HEK293T (cell line): Measurements from ENCODE around the gene PRR5.

Experiments
- BHLHE40 ChIP-seq: fragments of 450-650 bp; IDR thresholded peaks from 2 replicates; pipeline ENCODE4 v1.6.1; 2016; ENCODE audit warnings: mild to moderate bottlenecking, moderate library complexity, borderline replicate concordance
- CTBP1 ChIP-seq: fragments of 450-650 bp; IDR thresholded peaks from 2 replicates; pipeline ENCODE4 v1.6.1; 2016; ENCODE audit warnings: borderline replicate concordance
- FOXM1 ChIP-seq: fragments of 450-650 bp; IDR thresholded peaks from 2 replicates; pipeline ENCODE4 v1.6.1; 2017; ENCODE audit warnings: mild to moderate bottlenecking, borderline replicate concordance
- HDGF ChIP-seq: fragments of 450-650 bp; IDR thresholded peaks from 2 replicates; pipeline ENCODE4 v1.6.1; 2017; ENCODE audit warnings: antibody characterized with exemption, borderline replicate concordance
- PKNOX1 ChIP-seq: fragments of 450-650 bp; IDR thresholded peaks from 2 replicates; pipeline ENCODE4 v1.6.1; 2016
- SP1 ChIP-seq: fragments of 450-650 bp; IDR thresholded peaks from 2 replicates; pipeline ENCODE4 v1.6.1; 2017

DNA sequence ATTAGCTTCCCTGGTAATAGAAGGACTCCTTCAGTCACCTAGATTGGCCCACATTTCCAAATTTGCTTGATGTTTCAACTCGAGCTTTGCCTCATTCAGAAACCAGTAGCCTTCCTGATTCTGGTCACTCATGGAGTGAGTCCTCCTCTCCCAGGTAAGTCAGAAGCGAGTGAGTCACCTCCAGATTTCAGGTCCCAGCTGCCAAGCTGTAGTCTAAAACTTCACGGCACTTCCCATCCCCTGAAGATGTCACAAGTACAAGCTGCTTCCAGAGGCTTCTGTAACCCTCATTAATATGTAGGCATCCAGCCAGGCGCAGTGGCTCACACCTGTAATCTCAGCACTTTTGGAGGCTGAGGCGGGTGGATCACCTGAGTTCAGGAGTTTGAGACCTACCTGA lies 73.9 kb downstream of the PRR5 start:
- TF ChIP-seq BHLHE40 = no peak
- TF ChIP-seq CTBP1 = no peak
- TF ChIP-seq SP1 = no peak
- no peak for TF ChIP-seq PKNOX1
- TF ChIP-seq HDGF = no peak
- TF ChIP-seq FOXM1 = no peak
